Measurements from ENCODE around the gene FAM217B. TPM values are rescaled to one million over a fixed set of nuclear protein-coding genes. Genes with fewer than 3 reads are reported as not detected.

The FAM217B gene
- total RNA-seq, 1 donor from 2014 or later: 19.7 TPM

DNA sequence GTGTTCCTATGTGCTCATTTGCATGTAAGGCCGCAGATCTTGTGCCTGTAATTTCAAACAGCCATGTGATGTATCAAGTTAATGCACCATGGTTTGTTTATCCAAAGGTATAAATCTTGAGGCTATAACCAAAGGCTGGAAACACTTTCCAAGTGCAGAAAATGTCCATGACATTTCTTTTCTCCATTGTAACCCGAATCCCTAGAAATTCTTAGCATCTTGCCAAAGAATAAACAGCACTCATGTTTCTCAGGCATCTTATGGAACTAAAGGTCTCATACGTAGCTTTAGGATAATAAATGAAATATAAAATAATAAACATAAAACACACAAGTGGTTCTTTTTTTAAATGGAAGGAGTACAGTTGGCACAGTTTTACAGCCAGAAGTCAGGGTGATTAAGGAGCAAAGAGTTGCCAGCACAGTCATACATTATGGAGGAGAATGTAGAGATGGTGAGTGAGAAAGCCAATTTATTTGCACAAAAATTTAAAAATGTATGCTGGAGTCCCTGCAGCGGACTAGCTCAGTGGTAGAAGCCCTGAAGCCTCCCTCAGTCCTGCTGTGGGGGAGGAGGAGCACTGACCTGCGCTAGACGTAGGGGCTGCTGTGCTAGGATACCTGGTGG, 36.1 kb downstream of the FAM217B start:
- no peak for DNase-seq (ENCODE audit: low spot score)

- DNase-seq (ENCODE audit: low spot score): no peak
These were observed 36.9 kb downstream of the FAM217B start for GRCh38 chr20:59977086-59977485.

DNA sequence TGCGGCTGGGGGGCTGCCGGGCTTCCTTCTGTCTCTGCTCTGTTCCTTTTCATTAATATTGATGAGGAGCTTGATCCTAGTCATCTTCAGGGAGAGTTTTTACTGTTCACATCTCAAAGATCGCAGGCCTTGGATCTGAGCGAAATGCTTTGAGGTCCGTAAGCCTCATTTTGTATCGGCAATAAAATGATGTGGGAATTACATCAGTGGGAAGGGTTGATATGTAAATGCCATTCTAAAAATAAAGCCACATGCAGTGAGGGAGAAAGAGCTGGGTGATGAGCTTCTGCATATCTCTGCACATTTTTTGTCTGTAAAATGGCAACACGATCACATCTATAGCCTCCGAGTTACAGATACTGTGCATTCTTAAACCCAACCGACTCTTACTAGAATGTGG, 42.9 kb downstream of the FAM217B start:
- no peak for DNase-seq (ENCODE audit: low spot score)

DNA sequence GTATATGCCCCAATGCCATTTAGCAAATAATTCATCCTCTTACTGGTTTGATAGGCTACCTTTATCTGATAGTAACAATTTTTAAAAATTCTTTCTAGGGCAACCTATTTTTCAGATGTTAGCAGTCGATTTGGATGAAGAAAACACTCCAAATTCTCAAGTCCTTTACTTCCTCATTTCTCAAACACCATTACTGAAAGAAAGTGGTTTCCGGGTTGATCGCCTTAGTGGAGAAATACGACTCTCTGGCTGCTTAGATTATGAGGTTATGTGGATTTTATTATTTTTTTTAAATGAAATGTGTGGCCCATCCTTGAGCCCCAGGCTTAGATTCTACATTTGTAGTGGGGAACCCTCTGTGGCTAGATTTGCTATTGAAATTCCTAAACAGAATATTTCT, 44.4 kb downstream of the FAM217B start:
- DNase-seq (ENCODE audit: low spot score): no peak

- DNase-seq (ENCODE audit: low spot score): no peak
These were observed 45.0 kb downstream of the FAM217B start for GRCh38 chr20:59985164-59985563.

GRCh38 chr20:59985864-59986263, 45.7 kb downstream of the FAM217B start:
- no peak for DNase-seq (ENCODE audit: low spot score)

DNA sequence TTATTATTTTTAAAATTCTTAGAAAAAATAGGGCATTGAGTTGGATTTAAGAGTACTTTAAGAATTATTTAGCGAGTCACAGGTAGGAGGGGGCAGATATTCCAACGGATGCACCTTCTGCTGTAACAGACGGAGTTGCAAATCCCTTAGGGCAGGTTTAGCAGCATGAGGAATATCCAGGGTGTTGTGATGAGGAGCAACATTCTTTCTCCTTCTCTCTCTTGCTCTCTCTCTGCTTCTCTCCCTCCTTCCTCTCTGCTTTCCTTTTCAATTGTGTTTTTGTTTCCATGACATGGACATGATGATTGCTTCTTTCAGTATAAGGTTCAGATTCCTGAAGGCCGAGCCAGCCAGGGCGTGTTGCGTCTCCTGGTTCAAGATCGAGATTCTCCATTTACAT, 46.9 kb downstream of the FAM217B start:
- DNase-seq (ENCODE audit: low spot score): no peak

- no peak for DNase-seq (ENCODE audit: low spot score)
These were observed 48.0 kb downstream of the FAM217B start for GRCh38 chr20:59988141-59988540.

GRCh38 chr20:59992526-59993084, 52.4 kb downstream of the FAM217B start:
- DNase-seq (ENCODE audit: low spot score): no peak

- no peak for DNase-seq (ENCODE audit: low spot score)
These were observed 53.7 kb downstream of the FAM217B start for GRCh38 chr20:59993736-59994430.

- no peak for DNase-seq (ENCODE audit: low spot score)
These were observed 54.5 kb downstream of the FAM217B start for GRCh38 chr20:59994697-59995122.

DNA sequence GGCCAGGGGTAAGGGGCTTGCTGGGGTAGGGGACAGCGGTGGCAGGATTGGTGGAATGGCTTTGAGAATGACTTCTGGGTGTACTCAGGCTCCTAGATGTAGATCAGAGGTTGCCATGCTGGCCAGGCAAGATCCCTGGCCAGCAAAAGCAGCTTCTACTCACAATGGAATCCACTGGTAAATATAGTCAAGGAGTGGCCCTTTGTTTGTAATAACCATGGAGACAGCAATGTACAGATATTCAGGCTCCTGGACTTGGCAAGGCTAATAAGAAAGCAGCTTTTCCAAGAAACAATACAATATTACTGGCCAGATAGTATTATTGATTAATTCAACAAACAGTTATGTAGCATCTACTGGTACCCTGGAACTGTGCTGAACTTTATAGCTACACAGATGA, 55.9 kb downstream of the FAM217B start:
- no peak for DNase-seq (ENCODE audit: low spot score)

DNA sequence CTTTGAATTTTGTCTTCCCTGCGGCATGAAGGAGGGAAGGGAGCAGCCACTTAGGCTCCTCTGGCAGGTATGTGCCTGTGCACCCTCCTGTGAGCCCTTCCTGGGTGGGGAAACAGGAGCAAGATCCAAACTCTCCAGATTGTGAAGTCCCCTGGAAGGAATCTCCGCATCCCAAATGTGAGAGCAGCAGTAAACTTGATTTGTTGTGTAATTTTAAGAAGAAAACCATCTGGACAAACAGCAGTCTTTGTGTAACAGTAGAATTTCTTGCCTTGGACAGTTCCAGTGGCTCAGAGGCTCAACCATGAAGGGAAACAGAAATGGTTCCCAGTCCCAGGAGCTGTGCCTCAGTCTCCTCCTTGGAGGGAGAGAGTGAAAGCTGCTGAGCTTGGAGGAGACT, 57.7 kb downstream of the FAM217B start:
- no peak for DNase-seq (ENCODE audit: low spot score)

Other genes starting within 250 kb of the FAM217B start
- gene SYCP2, start 6.8 kb upstream of the FAM217B start, total RNA-seq: 3.2 TPM
- 9.2 TPM for gene PPP1R3D, start 84 bp upstream of the FAM217B start, total RNA-seq
- gene CDH26, start 18.0 kb downstream of the FAM217B start, total RNA-seq: 31.0 TPM

Data from ureter (tissue), 1 donor.